ENCODE data around the gene VILL.

DNA sequence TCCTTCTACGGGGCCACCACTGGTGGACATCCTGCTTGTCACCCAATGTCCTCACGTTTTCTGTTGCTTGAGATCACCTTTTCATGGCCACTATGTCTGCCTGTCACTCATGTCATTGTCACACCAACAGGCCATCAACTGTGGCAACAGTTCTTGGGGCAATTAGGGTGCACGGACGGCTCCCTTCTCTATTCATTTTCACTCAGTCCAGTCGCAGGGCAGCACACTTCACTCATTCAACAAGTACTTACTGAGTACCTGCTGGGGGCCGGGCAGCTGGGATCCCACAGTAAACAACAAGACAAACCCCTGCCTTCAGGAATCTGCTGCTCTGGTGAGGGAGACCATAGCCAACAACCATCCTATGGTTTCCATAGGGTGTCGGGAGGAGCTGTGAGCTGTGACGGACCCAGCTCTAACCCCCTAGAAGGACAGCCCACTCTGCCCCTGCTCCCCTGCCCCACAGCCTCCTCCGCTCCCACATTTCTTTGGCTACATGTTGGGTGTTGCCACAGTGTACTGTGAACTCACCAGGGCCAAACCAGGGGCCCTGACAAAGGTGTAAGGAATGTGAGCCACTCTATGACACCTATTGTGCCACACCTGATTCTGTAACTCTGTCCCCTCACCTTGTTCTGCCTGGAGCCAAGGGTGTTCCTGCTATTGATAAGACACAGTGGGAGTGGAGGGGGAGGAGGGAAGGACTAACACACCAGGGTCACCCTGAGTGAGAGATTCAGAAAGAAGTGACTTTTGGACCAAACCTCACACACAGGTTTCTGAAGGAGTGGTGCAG lies 1.9 kb downstream of the VILL start:
- TF ChIP-seq SIN3A (IDR thresholded peaks at IDR 0.05; ENCODE audit: borderline replicate concordance, insufficient read depth, low read depth, low read length) (no peak), REST (IDR thresholded peaks at IDR 0.05; ENCODE audit: insufficient read depth in 1 of 2, low read depth in 2 of 2, low read length in 1 of 2) (no peak), POLR2AphosphoS5 (IDR thresholded peaks at IDR 0.05; ENCODE audit: low read depth, low read length) (no peak)
- TF ChIP-seq, protein P1, sequence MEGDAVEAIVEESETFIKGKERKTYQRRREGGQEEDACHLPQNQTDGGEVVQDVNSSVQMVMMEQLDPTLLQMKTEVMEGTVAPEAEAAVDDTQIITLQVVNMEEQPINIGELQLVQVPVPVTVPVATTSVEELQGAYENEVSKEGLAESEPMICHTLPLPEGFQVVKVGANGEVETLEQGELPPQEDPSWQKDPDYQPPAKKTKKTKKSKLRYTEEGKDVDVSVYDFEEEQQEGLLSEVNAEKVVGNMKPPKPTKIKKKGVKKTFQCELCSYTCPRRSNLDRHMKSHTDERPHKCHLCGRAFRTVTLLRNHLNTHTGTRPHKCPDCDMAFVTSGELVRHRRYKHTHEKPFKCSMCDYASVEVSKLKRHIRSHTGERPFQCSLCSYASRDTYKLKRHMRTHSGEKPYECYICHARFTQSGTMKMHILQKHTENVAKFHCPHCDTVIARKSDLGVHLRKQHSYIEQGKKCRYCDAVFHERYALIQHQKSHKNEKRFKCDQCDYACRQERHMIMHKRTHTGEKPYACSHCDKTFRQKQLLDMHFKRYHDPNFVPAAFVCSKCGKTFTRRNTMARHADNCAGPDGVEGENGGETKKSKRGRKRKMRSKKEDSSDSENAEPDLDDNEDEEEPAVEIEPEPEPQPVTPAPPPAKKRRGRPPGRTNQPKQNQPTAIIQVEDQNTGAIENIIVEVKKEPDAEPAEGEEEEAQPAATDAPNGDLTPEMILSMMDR (IDR thresholded peaks at IDR 0.05): no peak

All from Panc1 (cell line).